SK-N-SH (cell line): Measurements from ENCODE around the gene SLC8A2. TPM values are rescaled to one million over a fixed set of nuclear protein-coding genes. Genes with fewer than 3 reads are reported as not detected.

Source experiments
- CTCF ChIA-PET: fragments of 300-600, 350-600 bp; formaldehyde crosslinking; extraction: SDS; loops from one replicate; lab custom pipeline; 2021; lab: Yijun Ruan, JAX
- POLR2A ChIA-PET: fragments of 350-600 bp; sonication (Branson Sonifier 250); formaldehyde crosslinking; extraction: SDS; loops from one replicate; lab custom pipeline; 2020; ENCODE audit warnings: antibody characterized with exemption, inconsistent platforms; lab: Yijun Ruan, JAX
- DNase-seq: peaks from one replicate; pipeline ENCODE4 v3.0.0; 2012
- H2AFZ ChIP-seq: fragments of 200-600 bp; sonication (generic); 2 replicates; pipeline ENCODE4 v1.8.1; 2016; ENCODE audit warnings: antibody characterized with exemption, mild to moderate bottlenecking, low read depth
- H3F3A ChIP-seq: fragments of 200-600 bp; sonication (generic); replicated peaks from 2 replicates; pipeline ENCODE3; 2016; ENCODE audit warnings: antibody characterized with exemption, mild to moderate bottlenecking; ENCODE audit not compliant: insufficient read depth
- H3K27ac ChIP-seq, 2 experiments: fragments of 200-500 bp in 1 of 2; fragments of 200-600 bp in 1 of 2; sonication (Bioruptor generic) in 1 of 2; sonication (generic), shearing (Covaris generic) in 1 of 2; 2 replicates each; pipeline versions ENCODE4 v1.5.1 to v1.6.1; 2014 to 2016; ENCODE audit warnings: low read depth in 2 of 2, inconsistent platforms in 1 of 2, low read length in 1 of 2, mild to moderate bottlenecking in 1 of 2, mixed read lengths in 1 of 2
- H3K27me3 ChIP-seq: fragments of 200-600 bp; sonication (generic), shearing (Covaris generic); 2 replicates; pipeline ENCODE4 v1.6.1; 2016; ENCODE audit warnings: mixed run types; ENCODE audit not compliant: insufficient read depth
- H3K36me3 ChIP-seq, 2 experiments: fragments of 200-500 bp in 1 of 2; fragments of 200-600 bp in 1 of 2; sonication (Bioruptor generic) in 1 of 2; sonication (generic) in 1 of 2; replicated peaks in 1 of 2; 2 replicates each; pipeline versions ENCODE3 to v1.5.1; 2014 to 2016; ENCODE audit warnings: low read length in 1 of 2, mild to moderate bottlenecking in 1 of 2; ENCODE audit not compliant: insufficient read depth in 2 of 2, control insufficient read depth in 1 of 2
- H3K4me1 ChIP-seq, 2 experiments: fragments of 200-500 bp in 1 of 2; fragments of 200-600 bp in 1 of 2; sonication (Bioruptor generic) in 1 of 2; sonication (generic), shearing (Covaris generic) in 1 of 2; 2 replicates each; pipeline versions ENCODE4 v1.5.1 to v1.6.1; 2014 to 2016; ENCODE audit warnings: low read depth in 1 of 2, low read length in 1 of 2, mixed run types in 1 of 2; ENCODE audit not compliant: insufficient read depth in 2 of 2, control insufficient read depth in 1 of 2
- H3K4me2 ChIP-seq: fragments of 200-600 bp; sonication (generic), shearing (Covaris generic); 2 replicates; pipeline ENCODE4 v1.6.1; 2017; ENCODE audit warnings: mixed run types
- H3K4me3 ChIP-seq, 2 experiments: fragments of 200-500 bp in 1 of 2; fragments of 200-600 bp in 1 of 2; sonication (Bioruptor generic) in 1 of 2; sonication (generic), shearing (Covaris generic) in 1 of 2; 2 replicates each; pipeline versions ENCODE4 v1.5.1 to v1.8.1; 2014 to 2016; ENCODE audit warnings: low read depth in 2 of 2, inconsistent platforms in 1 of 2, low read length in 1 of 2, mild to moderate bottlenecking in 1 of 2, mixed read lengths in 1 of 2, moderate library complexity in 1 of 2
- H3K79me2 ChIP-seq: fragments of 200-600 bp; sonication (generic); 2 replicates; pipeline ENCODE4 v1.8.1; 2017; ENCODE audit warnings: mild to moderate bottlenecking; ENCODE audit not compliant: insufficient read depth
- H3K9ac ChIP-seq: fragments of 200-600 bp; sonication (generic); 2 replicates; pipeline ENCODE4 v1.6.1; 2017; ENCODE audit warnings: mixed run types
- H3K9me2 ChIP-seq: fragments of 200-600 bp; sonication (generic); 2 replicates; pipeline ENCODE4 v1.6.1; 2017; ENCODE audit warnings: mixed run types
- H3K9me3 ChIP-seq: fragments of 200-600 bp; sonication (generic); 2 replicates; pipeline ENCODE4 v1.6.1; 2017; ENCODE audit warnings: mixed run types, mild to moderate bottlenecking, moderate library complexity
- H4K20me1 ChIP-seq: fragments of 200-600 bp; sonication (generic); 2 replicates; pipeline ENCODE4 v1.6.1; 2017; ENCODE audit warnings: mild to moderate bottlenecking, mixed run types; ENCODE audit not compliant: insufficient read depth
- CHD2 ChIP-seq: fragments of 150-350 bp; IDR thresholded peaks from 2 replicates; pipeline ENCODE4 v1.6.1; 2018; ENCODE audit warnings: low read length; ENCODE audit not compliant: partially characterized antibody
- EP300 ChIP-seq, 2 experiments: IDR thresholded peaks; 2 replicates each; pipeline versions ENCODE4 v1.4.0 to v1.6.1; 2012; ENCODE audit warnings: borderline replicate concordance in 1 of 2, low read depth in 1 of 2, low read length in 1 of 2
- FOSL2 ChIP-seq: IDR thresholded peaks from 2 replicates; pipeline ENCODE4 v1.4.0; 2012; ENCODE audit warnings: low read depth, mild to moderate bottlenecking, moderate library complexity, borderline replicate concordance
- FOXM1 ChIP-seq: IDR thresholded peaks from 2 replicates; pipeline ENCODE4 v1.4.0; 2012; ENCODE audit warnings: low read depth, mild to moderate bottlenecking
- MAX ChIP-seq: IDR thresholded peaks from 2 replicates; pipeline ENCODE4 v1.4.0; 2012; ENCODE audit warnings: low read depth
- NFIC ChIP-seq: IDR thresholded peaks from 2 replicates; pipeline ENCODE4 v1.4.0; 2012; ENCODE audit warnings: borderline replicate concordance
- PBX3 ChIP-seq: IDR thresholded peaks from 2 replicates; pipeline ENCODE4; 2012
- RAD21 ChIP-seq: IDR thresholded peaks from 2 replicates; pipeline ENCODE4 v1.6.1; 2012; ENCODE audit warnings: mild to moderate bottlenecking, low read length
- RCOR1 ChIP-seq: fragments of 150-350 bp; IDR thresholded peaks from 2 replicates; pipeline ENCODE4 v1.6.1; 2017; ENCODE audit warnings: antibody characterized with exemption, low read length
- RXRA ChIP-seq: IDR thresholded peaks from 2 replicates; pipeline ENCODE4 v1.4.0; 2012; ENCODE audit warnings: low read depth, mild to moderate bottlenecking, borderline replicate concordance
- SMC3 ChIP-seq: IDR thresholded peaks from 2 replicates; pipeline ENCODE4 v1.6.1; 2012; ENCODE audit warnings: low read depth, low read length, improper control_type of control experiment
- YY1 ChIP-seq: IDR thresholded peaks from 2 replicates; pipeline ENCODE4 v1.4.0; 2012; ENCODE audit warnings: low read depth, mild to moderate bottlenecking
- WGBS: methylation state at CpG from one replicate; pipeline ENCODE4 v1.1.6; 2017; ENCODE audit warnings: low lambda C conversion rate; 5-methylcytosine and 5-hydroxymethylcytosine counted together
- polyA plus RNA-seq, 3 experiments: library from polyadenylated mRNA; depleted of rRNA; stranded (reverse); fragments of >200 nt; gene quantifications; 2 replicates each; pipeline ENCODE4 v1.2.3, GENCODE V29; 2012
- TF ChIP-seq, protein P1 (sequence below): fragments of 200-600 bp; sonication (generic); IDR thresholded peaks from 2 replicates; pipeline ENCODE4 v1.6.1; 2017; ENCODE audit warnings: antibody characterized with exemption, mild to moderate bottlenecking, moderate library complexity
- TF ChIP-seq, protein P2 (sequence below): fragments of 150-350 bp; IDR thresholded peaks from 2 replicates; pipeline ENCODE4 v1.6.1; 2017; ENCODE audit warnings: antibody characterized with exemption, low read length, low read depth, borderline replicate concordance

Gene SLC8A2
- polyA plus RNA-seq, 1 of the 3 experiments (the other 2 are of a cell fraction) = 0.58 TPM

- Histone ChIP-seq H3K9me3 (no peaks in the 10 kb centered on the region), H3K36me3 (peaks cover 0 to 25% of the 10 kb centered on the region in 2 experiments), H3K4me1 (peaks cover 0 to 72% of the 10 kb centered on the region in 2 experiments; a peak in 1 of 4 replicates), H3F3A (no peaks in the 10 kb centered on the region), H3K9me2 (no peaks in the 10 kb centered on the region), H3K9ac (no peak overlapping the region), H2AFZ (no peak overlapping the region), H3K4me2 (no peak overlapping the region), H3K79me2 (no peaks in the 10 kb centered on the region), H3K4me3 (no peak overlapping the region), H4K20me1 (no peaks in the 10 kb centered on the region), H3K27ac (peak overlapping the region in 1 of 2 experiments; percentile 84; a peak in 2 of 4 replicates), H3K27me3 (no peaks in the 10 kb centered on the region)
- DNase-seq = no peak
- no peak for TF ChIP-seq RAD21
- no peak for TF ChIP-seq FOXM1
- TF ChIP-seq MAX = no peak
- no peak for TF ChIP-seq FOSL2
- TF ChIP-seq, protein P1, sequence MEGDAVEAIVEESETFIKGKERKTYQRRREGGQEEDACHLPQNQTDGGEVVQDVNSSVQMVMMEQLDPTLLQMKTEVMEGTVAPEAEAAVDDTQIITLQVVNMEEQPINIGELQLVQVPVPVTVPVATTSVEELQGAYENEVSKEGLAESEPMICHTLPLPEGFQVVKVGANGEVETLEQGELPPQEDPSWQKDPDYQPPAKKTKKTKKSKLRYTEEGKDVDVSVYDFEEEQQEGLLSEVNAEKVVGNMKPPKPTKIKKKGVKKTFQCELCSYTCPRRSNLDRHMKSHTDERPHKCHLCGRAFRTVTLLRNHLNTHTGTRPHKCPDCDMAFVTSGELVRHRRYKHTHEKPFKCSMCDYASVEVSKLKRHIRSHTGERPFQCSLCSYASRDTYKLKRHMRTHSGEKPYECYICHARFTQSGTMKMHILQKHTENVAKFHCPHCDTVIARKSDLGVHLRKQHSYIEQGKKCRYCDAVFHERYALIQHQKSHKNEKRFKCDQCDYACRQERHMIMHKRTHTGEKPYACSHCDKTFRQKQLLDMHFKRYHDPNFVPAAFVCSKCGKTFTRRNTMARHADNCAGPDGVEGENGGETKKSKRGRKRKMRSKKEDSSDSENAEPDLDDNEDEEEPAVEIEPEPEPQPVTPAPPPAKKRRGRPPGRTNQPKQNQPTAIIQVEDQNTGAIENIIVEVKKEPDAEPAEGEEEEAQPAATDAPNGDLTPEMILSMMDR = no peak
- no peak for TF ChIP-seq EP300 (IDR thresholded peaks at IDR 0.05; ENCODE audit: borderline replicate concordance in 1 of 2, low read depth in 1 of 2, low read length in 1 of 2)
- TF ChIP-seq CHD2 = no peak
- TF ChIP-seq YY1 = no peak
- TF ChIP-seq RXRA = no peak
- no peak for TF ChIP-seq RCOR1
- TF ChIP-seq PBX3 = no peak
- no peak for TF ChIP-seq NFIC
- TF ChIP-seq, protein P2, sequence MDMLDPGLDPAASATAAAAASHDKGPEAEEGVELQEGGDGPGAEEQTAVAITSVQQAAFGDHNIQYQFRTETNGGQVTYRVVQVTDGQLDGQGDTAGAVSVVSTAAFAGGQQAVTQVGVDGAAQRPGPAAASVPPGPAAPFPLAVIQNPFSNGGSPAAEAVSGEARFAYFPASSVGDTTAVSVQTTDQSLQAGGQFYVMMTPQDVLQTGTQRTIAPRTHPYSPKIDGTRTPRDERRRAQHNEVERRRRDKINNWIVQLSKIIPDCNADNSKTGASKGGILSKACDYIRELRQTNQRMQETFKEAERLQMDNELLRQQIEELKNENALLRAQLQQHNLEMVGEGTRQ = no peak
- no peak for TF ChIP-seq SMC3
- 95% methylated on average over 10 of the region's 18 CpGs for WGBS
- POLR2A ChIA-PET = interaction anchor here (2.6 kb wide), 1 partner anchor 9 kb away, joined by 17 read pairs; the partner anchor contains the start of gene KPTN
- CTCF ChIA-PET = interaction anchor here (1.0 to 6.5 kb wide), 7 partner anchors 9 to 59 kb away, joined by 3 to 52 read pairs (median 13); partner anchors contain the start of genes KPTN, NAPA and SLC8A2
Measured at GRCh38 chr19:47493378-47494210, 21.9 kb upstream of the SLC8A2 start.
